MM.1S (cell line): ENCODE measurements around the gene KCNIP1.

Experiments
- DNase-seq: peaks from one replicate; pipeline ENCODE4 v3.0.0-alpha.2; 2015
- H2AFZ ChIP-seq: fragments of 300-600 bp; sonication (generic); 2 replicates; pipeline ENCODE4 v1.6.0; 2016; ENCODE audit warnings: antibody characterized with exemption, low read length
- H3F3A ChIP-seq: fragments of 300-600 bp; sonication (generic); 2 replicates; pipeline ENCODE4 v1.6.1; 2016; ENCODE audit warnings: mild to moderate bottlenecking, antibody characterized with exemption, low read length, moderate library complexity, mixed read lengths; ENCODE audit not compliant: insufficient read depth
- H3K27ac ChIP-seq: fragments of 300-600 bp; sonication (generic); 2 replicates; pipeline ENCODE4 v1.5.1; 2016; ENCODE audit warnings: mild to moderate bottlenecking, low read length
- H3K27me3 ChIP-seq: fragments of 300-600 bp; sonication (generic); replicated peaks from 2 replicates; pipeline ENCODE4 v1.6.0; 2016; ENCODE audit warnings: low read length; ENCODE audit not compliant: insufficient read depth
- H3K36me3 ChIP-seq: fragments of 300-600 bp; sonication (generic); replicated peaks from 2 replicates; pipeline ENCODE4 v1.6.1; 2016; ENCODE audit warnings: mild to moderate bottlenecking, low read length, mixed read lengths; ENCODE audit not compliant: insufficient read depth
- H3K4me1 ChIP-seq: fragments of 300-600 bp; sonication (generic); 2 replicates; pipeline ENCODE4 v1.6.1; 2016; ENCODE audit warnings: low read length, mixed read lengths
- H3K4me2 ChIP-seq: fragments of 300-600 bp; sonication (generic); 2 replicates; pipeline ENCODE4 v1.6.0; 2016; ENCODE audit warnings: low read depth, low read length
- H3K4me3 ChIP-seq: fragments of 300-600 bp; sonication (generic); 2 replicates; pipeline ENCODE4 v1.5.1; 2016; ENCODE audit warnings: low read length, mixed read lengths
- H3K79me2 ChIP-seq: fragments of 300-600 bp; sonication (generic); 2 replicates; pipeline ENCODE4 v1.6.1; 2016; ENCODE audit warnings: mixed run types, low read length, mixed read lengths
- H3K9ac ChIP-seq: fragments of 300-600 bp; sonication (generic); 2 replicates; pipeline ENCODE4 v1.6.1; 2016; ENCODE audit warnings: low read length, mixed read lengths
- H3K9me2 ChIP-seq: fragments of 300-600 bp; sonication (generic); replicated peaks from 2 replicates; pipeline ENCODE4 v1.6.1; 2016; ENCODE audit warnings: mild to moderate bottlenecking, low read length, mixed read lengths; ENCODE audit not compliant: insufficient read depth
- H3K9me3 ChIP-seq: fragments of 300-600 bp; sonication (generic); replicated peaks from 2 replicates; pipeline ENCODE4 v1.6.1; 2016; ENCODE audit warnings: mild to moderate bottlenecking, low read length, mixed read lengths; ENCODE audit not compliant: insufficient read depth
- H4K20me1 ChIP-seq: fragments of 300-600 bp; sonication (generic); 2 replicates; pipeline ENCODE4 v1.6.1; 2016; ENCODE audit warnings: mild to moderate bottlenecking, low read length, moderate library complexity, mixed read lengths; ENCODE audit not compliant: insufficient read depth
- CTCF ChIP-seq: fragments of 300-600 bp; sonication (generic); IDR thresholded peaks from 2 replicates; pipeline ENCODE4 v1.5.1; 2016; ENCODE audit warnings: antibody characterized with exemption, low read length, mixed read lengths
- EZH2 ChIP-seq: fragments of 300-600 bp; sonication (generic); optimal IDR thresholded peaks from 2 replicates; pipeline ENCODE3; 2017; ENCODE audit warnings: low read depth, mild to moderate bottlenecking, antibody characterized with exemption, low read length, mixed read lengths
- EZH2phosphoT487 ChIP-seq: fragments of 300-600 bp; sonication (generic); IDR thresholded peaks from 2 replicates; pipeline ENCODE4 v1.6.1; 2018; ENCODE audit warnings: antibody characterized with exemption, low read length

KCNIP1 gene

GRCh38 chr5:170630711-170631141 is 126.9 kb downstream of the KCNIP1 start:
- Histone ChIP-seq H3K27ac (no peak overlapping the region), H3K79me2 (no peaks in the 10 kb centered on the region), H3K27me3 (peaks cover 3% of the 10 kb centered on the region; the same call in 1 of the 2 replicates), H3K36me3 (no peaks in the 10 kb centered on the region), H3K4me2 (no peak overlapping the region), H3K9me3 (no peaks in the 10 kb centered on the region), H3K9me2 (no peaks in the 10 kb centered on the region), H4K20me1 (no peaks in the 10 kb centered on the region), H3K4me3 (no peak overlapping the region), H3K9ac (no peak overlapping the region), H3K4me1 (no peaks in the 10 kb centered on the region), H2AFZ (no peak overlapping the region), H3F3A (no peaks in the 10 kb centered on the region)
- TF ChIP-seq EZH2phosphoT487, result no peak
- no peak for TF ChIP-seq CTCF
- no peak for TF ChIP-seq EZH2
- DNase-seq, result no peak

DNA sequence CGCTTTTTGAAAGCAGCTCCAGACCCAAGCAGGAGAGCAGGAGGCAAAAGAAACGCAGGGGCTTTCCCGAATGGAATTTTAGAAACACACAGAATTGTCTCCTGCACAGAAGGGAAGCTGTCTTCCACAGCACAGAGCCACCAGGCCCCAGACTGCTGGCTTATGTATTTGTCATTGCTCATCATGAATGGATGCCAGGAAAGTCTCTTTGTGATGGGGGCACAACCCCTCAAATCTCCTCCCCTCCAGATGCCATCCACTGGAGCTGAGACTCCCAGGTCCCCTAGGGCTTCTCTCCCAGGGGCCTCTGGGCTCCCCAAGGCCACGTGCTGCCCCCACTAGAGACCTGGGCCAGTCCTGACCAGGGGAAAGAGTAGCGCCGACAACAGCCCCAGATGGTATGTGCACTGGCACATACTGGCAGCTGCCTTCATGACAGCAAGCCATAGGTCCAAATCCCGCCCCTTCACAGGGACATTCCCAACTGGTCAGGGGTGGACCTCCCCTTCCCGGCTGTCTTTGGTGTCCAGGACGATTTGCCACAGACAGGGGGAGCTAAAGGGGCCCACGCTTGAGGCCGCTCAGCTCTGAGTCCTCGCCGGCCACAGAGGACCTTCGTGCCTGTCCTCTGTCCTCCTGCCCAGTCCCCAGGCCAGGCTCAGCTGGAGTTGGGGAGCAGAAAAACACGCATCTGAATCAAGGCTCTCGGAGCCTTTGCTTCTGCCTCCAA is 127.8 kb downstream of the KCNIP1 start:
- Histone ChIP-seq H3K9me2 (no peaks in the 10 kb centered on the region), H3K36me3 (no peaks in the 10 kb centered on the region), H3K4me1 (no peaks in the 10 kb centered on the region), H3K9me3 (no peaks in the 10 kb centered on the region), H3K27me3 (peaks cover 3% of the 10 kb centered on the region; the same call in 1 of the 2 replicates), H4K20me1 (no peaks in the 10 kb centered on the region), H3K4me2 (no peak overlapping the region), H3F3A (no peaks in the 10 kb centered on the region), H3K4me3 (no peak overlapping the region), H3K27ac (no peak overlapping the region), H3K79me2 (no peaks in the 10 kb centered on the region), H2AFZ (no peak overlapping the region), H3K9ac (no peak overlapping the region)
- DNase-seq, result no peak
- TF ChIP-seq CTCF (no peak), EZH2phosphoT487 (no peak), EZH2 (no peak)

- H2AFZ ChIP-seq, result 0 out of 2 replicates have a peak overlapping the region, but pooled peaks have one; percentile 47
- H3K9me2 ChIP-seq, result no peaks in the 10 kb centered on the region
- H3K4me3 ChIP-seq, result peak overlapping the region; percentile 19; the same call in 1 of the 2 replicates
- H4K20me1 ChIP-seq, result no peaks in the 10 kb centered on the region
- H3K4me2 ChIP-seq, result peak overlapping the region; percentile 54; the same call in 1 of the 2 replicates
- no peaks in the 10 kb centered on the region for H3K9me3 ChIP-seq
- peaks cover 3% of the 10 kb centered on the region; the same call in 1 of the 2 replicates for H3K27me3 ChIP-seq
- H3F3A ChIP-seq, result no peaks in the 10 kb centered on the region
- no peak for DNase-seq
- H3K79me2 ChIP-seq, result no peaks in the 10 kb centered on the region
- no peak overlapping the region for H3K9ac ChIP-seq
- H3K27ac ChIP-seq, result no peak overlapping the region
- TF ChIP-seq CTCF, result no peak
- no peak for TF ChIP-seq EZH2phosphoT487
- TF ChIP-seq EZH2, result no peak
- no peaks in the 10 kb centered on the region for H3K36me3 ChIP-seq
- H3K4me1 ChIP-seq, result no peaks in the 10 kb centered on the region
Observed at GRCh38 chr5:170632266-170632984, 128.6 kb downstream of the KCNIP1 start.
